Stimulated activated naive CD8-positive, alpha-beta T cell treated with anti-CD3 and anti-CD28 coated beads, Interleukin-15, Interleukin-2, amounts not matched to agents 100 U/mL and 50 U/mL, for 24 hours (primary cell): Measurements from ENCODE around the gene C6orf15.
"Not testable (repeated sequence)": the region's sequence is repeated elsewhere in the genome, so short reads cannot be mapped to it uniquely, and the experiment has no call there.

Experiments
- ATAC-seq: fragments of 150-1000 bp; cut with Tn5 transposase; one replicate; pipeline ENCODE4 v1.10.0; 2021
- DNase-seq: peaks from one replicate; pipeline ENCODE4 v3.0.0; 2021

C6orf15 gene

DNA sequence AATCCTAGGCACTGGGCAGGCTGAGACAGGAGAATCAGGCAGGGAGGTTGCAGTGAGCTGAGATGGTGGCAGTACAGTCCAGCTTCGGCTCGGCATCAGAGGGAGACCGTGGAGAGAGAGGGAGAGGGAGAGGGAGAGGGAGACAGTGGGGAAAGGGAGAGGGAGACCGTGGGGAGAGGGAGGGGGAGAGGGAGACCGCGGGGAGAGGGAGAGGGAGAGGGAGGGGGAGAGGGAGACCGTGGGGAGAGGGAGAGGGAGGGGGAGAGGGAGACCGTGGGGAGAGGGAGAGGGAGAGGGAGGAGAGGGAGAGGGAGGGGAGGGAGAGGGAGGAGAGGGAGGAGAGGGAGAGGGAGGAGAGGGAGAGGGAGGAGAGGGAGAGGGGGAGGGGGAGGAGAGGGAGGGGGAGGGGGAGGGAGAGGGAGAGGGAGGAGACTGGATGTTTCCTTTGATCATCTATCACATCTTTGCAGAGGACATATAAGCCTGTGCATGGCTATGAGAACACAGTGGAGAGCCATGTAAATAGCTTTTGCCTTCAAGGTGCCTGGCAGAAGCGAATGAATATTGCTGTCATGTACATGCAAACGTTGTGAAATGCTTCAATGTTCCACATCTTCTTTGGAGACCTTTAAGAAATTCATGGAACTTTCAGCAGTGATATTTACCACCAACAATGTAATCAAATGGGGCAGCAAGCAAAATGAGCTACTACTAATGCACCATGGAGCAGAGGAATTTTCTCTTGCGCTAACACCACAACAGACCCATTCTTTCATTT is 44.3 kb downstream of the C6orf15 start:
- ATAC-seq, result not testable (repeated sequence)

DNA sequence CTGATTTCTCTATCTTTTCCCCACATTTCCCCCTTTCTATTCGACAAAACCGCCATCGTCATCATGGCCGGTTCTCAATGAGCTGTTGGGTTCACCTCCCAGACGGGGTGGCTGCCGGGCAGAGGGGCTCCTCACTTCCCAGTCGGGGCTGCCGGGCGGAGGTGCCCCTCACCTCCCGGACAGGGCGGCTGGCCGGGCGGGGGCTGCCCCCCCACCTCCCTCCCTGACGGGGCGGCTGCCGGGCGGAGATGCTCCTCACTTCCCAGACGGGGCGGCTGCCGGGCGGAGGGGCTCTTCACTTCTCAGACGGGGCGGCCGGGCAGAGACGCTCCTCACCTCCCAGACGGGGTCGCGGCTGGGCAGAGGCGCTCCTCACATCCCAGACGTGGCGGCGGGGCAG is 45.3 kb downstream of the C6orf15 start:
- not testable (repeated sequence) for DNase-seq, ATAC-seq

More for the DNA sequence above, 44.3 kb downstream of the C6orf15 start:
- not testable (repeated sequence) for DNase-seq

DNA sequence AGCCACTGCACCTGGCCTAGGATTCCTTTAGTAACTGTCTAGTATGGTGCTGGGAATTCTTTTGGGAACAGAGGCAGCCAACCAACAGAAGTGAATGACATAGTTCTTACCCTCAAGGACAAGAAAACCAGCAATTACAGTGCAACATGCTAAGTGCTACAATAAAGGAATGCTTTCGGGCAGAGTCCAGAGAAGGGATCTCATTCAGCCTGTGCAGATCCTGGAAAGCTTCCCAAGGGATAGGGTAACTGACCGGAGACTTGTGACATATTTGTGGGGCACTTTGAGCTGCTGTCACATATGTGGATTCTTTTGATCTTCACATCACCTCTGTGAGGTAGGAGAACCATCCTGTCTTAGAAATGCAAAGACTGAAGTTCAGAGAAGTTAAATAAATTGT is 46.8 kb downstream of the C6orf15 start:
- ATAC-seq (no peak), DNase-seq (no peak)

DNA sequence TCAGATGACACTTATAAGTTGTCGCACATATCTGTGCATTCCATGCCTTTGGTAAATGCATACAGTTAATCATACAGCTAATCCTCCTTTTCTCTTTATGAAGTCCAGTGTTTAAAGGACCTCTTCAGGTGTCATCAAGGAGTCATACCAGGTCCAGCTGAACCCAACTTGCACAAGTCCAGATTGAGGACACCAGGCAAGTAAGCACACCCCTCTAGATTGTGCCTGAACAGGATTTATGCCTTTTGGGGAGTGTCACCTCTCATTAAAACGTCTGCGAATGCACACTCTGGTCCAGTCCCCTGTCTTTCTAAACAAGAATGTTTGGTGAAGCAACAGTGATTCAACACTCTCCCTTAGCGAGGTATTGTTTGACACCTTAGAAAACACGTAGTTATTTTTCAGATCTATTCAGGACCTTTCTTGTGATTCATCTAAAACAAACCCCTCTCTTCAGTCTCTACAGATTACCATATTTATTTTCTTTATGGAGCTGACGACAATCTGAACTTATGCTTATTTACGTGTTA is 48.4 kb downstream of the C6orf15 start:
- DNase-seq (no peak), ATAC-seq (no peak)
